GM12878 (cell line): ENCODE results near the gene CARD19. TPM values are rescaled to one million over a fixed set of nuclear protein-coding genes. Genes with fewer than 3 reads are reported as not detected.

Source experiments
- BHLHE40 ChIP-seq, 2 experiments: fragments of 450-650 bp in 1 of 2; IDR thresholded peaks; 2 replicates each; pipeline ENCODE4 v1.6.1; 2011 to 2017; ENCODE audit warnings: low read depth in 2 of 2, borderline replicate concordance in 1 of 2, improper control_type of control experiment in 1 of 2, low read length in 1 of 2, mild to moderate bottlenecking in 1 of 2
- CREM ChIP-seq: IDR thresholded peaks from 2 replicates; pipeline ENCODE4 v1.6.1; 2014; ENCODE audit warnings: antibody characterized with exemption, low read depth
- KLF5 ChIP-seq: fragments of 450-650 bp; IDR thresholded peaks from 2 replicates; pipeline ENCODE4 v1.6.1; 2014; ENCODE audit warnings: mild to moderate bottlenecking; ENCODE audit not compliant: partially characterized antibody
- MEF2B ChIP-seq: fragments of 450-650 bp; IDR thresholded peaks from 2 replicates; pipeline ENCODE4 v1.6.1; 2018; ENCODE audit warnings: mild to moderate bottlenecking, moderate library complexity; ENCODE audit not compliant: partially characterized antibody, poor library complexity, severe bottlenecking
- MTA3 ChIP-seq: IDR thresholded peaks from 2 replicates; pipeline ENCODE4 v1.6.1; 2012; ENCODE audit warnings: low read length, inconsistent platforms, borderline replicate concordance
- NFIC ChIP-seq: IDR thresholded peaks from 2 replicates; pipeline ENCODE4 v1.6.1; 2012; ENCODE audit warnings: low read depth, mild to moderate bottlenecking, inconsistent platforms, low read length, moderate library complexity
- NR2C2 ChIP-seq: IDR thresholded peaks from 2 replicates; pipeline ENCODE4 v1.6.1; 2011; ENCODE audit warnings: borderline replicate concordance, low read depth; ENCODE audit not compliant: control insufficient read depth, insufficient read length
- PAX5 ChIP-seq: IDR thresholded peaks from 2 replicates; pipeline ENCODE4 v1.6.1; 2011; ENCODE audit warnings: low read depth, low read length, borderline replicate concordance
- PML ChIP-seq: IDR thresholded peaks from 2 replicates; pipeline ENCODE4 v1.6.1; 2012; ENCODE audit warnings: low read length, inconsistent platforms
- POLR2AphosphoS5 ChIP-seq: IDR thresholded peaks from 2 replicates; pipeline ENCODE4 v1.6.1; 2011; ENCODE audit warnings: mild to moderate bottlenecking, low read length, inconsistent platforms
- RFX5 ChIP-seq: IDR thresholded peaks from 2 replicates; pipeline ENCODE4 v1.6.1; 2011; ENCODE audit warnings: low read depth, low read length, improper control_type of control experiment
- RUNX3 ChIP-seq: IDR thresholded peaks from 2 replicates; pipeline ENCODE4 v1.6.1; 2012; ENCODE audit warnings: low read length, inconsistent platforms
- SREBF2 ChIP-seq: IDR thresholded peaks from 2 replicates; pipeline ENCODE4 v1.6.1; 2012; ENCODE audit warnings: mild to moderate bottlenecking, low read length
- SUPT20H ChIP-seq: IDR thresholded peaks from 2 replicates; pipeline ENCODE4 v1.6.1; 2011; ENCODE audit warnings: low read depth, mild to moderate bottlenecking, low read length, moderate library complexity, borderline replicate concordance; ENCODE audit not compliant: control insufficient read depth
- TCF7 ChIP-seq: IDR thresholded peaks from 2 replicates; pipeline ENCODE4 v1.6.1; 2014; ENCODE audit warnings: antibody characterized with exemption, borderline replicate concordance
- YY1 ChIP-seq: IDR thresholded peaks from 2 replicates; pipeline ENCODE4 v1.6.1; 2011; ENCODE audit warnings: low read depth, mild to moderate bottlenecking, low read length
- ZNF24 ChIP-seq: fragments of 450-650 bp; IDR thresholded peaks from 2 replicates; pipeline ENCODE4 v1.6.1; 2017; ENCODE audit warnings: antibody characterized with exemption, mild to moderate bottlenecking
- polyA plus RNA-seq, 11 experiments: library from polyadenylated mRNA; depleted of rRNA in 4 of 11; unstranded in 6 of 11; stranded (reverse) in 5 of 11; fragments of >200 nt; fragmentation: Nextera tagmentation in 4 of 11; fragmentation: Illumina TruSeq in 1 of 11; extraction: Ambion mirVana in 4 of 11; extraction: Trizol in 1 of 11; gene quantifications; 1 replicate in 1 of 11; 2 replicates in 10 of 11; pipeline versions ENCODE4 v1.2.1 to v1.2.3, GENCODE V29; 2011 to 2016; ENCODE audit warnings: inconsistent platforms in 2 of 11, missing spikeins in 2 of 11, low read depth in 1 of 11
- total RNA-seq, 4 experiments: library from RNA; depleted of rRNA in 3 of 4; stranded (reverse); fragments of >200 nt in 3 of 4; fragmentation: Illumina TruSeq in 1 of 4; extraction: Trizol in 1 of 4; gene quantifications; 2 replicates each; pipeline versions ENCODE4 v1.2.1 to v1.2.3, GENCODE V29; 2013 to 2021
- TF ChIP-seq, protein P1 (sequence below), 3 experiments: IDR thresholded peaks in 2 of 3; conservative IDR thresholded peaks in 1 of 3; 2 replicates each; pipeline ENCODE4 v1.5.1; 2011; ENCODE audit warnings: low read depth in 3 of 3, low read length in 3 of 3, mild to moderate bottlenecking in 3 of 3, control low read depth in 2 of 3, moderate library complexity in 2 of 3, inconsistent platforms in 1 of 3, mixed read lengths in 1 of 3; ENCODE audit not compliant: control insufficient read depth in 2 of 3, insufficient read depth in 1 of 3; ENCODE audit errors: extremely low read depth in 1 of 3
- TF ChIP-seq, protein P2 (sequence below): IDR thresholded peaks from 2 replicates; pipeline ENCODE4 v1.6.1; 2011; ENCODE audit warnings: borderline replicate concordance, low read depth, mild to moderate bottlenecking, moderate library complexity, mixed read lengths, low read length; ENCODE audit not compliant: insufficient read depth; ENCODE audit errors: extremely low read length
- TF ChIP-seq, protein P3 (sequence below): IDR thresholded peaks from 2 replicates; pipeline ENCODE4 v1.6.1; 2012; ENCODE audit warnings: low read depth, low read length, improper control_type of control experiment
- TF ChIP-seq, protein P4 (sequence below): fragments of 450-650 bp; IDR thresholded peaks from 2 replicates; pipeline ENCODE4 v1.6.1; 2017; ENCODE audit warnings: mild to moderate bottlenecking, moderate library complexity

The CARD19 gene
- total and polyA plus RNA-seq, 10 of the 15 experiments (the other 5 are each of a cell fraction or from before 2014, with no cell fraction given): 0.61 to 41.6 (median 19.9) TPM

DNA sequence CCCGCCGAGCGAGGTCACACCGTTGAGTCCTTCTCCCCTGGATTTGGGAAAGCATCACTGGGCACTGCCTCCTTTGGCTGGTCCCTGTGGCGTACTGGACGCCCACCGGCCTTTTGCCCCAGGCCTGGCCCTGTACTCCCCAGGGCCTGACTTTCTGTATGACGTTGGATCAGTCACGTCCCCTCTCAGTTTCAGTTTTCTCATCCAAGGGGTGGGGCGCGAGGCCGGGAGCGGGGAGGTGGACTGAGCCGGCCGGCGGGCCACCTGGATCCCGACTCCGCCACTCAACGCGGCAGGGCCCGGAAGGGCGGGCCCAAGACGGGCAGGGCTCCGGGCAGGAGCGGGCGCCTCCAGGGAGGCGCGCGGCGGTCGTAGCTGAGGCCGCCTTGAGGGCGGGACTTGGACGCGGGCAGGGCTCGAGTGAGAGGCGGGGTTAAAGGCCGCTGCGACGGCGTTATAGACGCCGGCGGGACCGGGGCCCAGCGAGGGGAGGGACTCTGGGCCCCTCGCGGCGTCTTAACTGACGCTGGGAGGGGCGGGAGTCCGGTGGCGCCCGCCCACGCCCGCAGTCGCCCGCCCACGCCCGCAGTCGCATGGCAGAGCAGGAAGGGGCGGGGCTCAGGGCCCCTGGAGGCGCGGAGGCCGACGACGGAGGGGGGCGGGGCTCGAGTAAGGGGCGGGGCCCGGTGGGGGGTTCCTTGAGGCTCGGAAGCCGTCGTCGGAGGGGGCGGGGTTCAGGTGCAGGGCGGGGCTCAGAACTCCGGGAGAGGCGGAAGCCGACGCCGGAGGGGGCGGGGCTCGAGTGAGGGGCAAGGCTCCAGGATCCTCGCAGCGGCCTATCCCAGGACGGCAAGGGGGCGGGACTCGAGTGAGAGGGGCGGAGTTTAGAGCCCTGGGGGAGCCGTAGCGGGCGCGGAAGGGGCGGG is 549 bp upstream of the CARD19 start (continued):
- TF ChIP-seq, protein P1, sequence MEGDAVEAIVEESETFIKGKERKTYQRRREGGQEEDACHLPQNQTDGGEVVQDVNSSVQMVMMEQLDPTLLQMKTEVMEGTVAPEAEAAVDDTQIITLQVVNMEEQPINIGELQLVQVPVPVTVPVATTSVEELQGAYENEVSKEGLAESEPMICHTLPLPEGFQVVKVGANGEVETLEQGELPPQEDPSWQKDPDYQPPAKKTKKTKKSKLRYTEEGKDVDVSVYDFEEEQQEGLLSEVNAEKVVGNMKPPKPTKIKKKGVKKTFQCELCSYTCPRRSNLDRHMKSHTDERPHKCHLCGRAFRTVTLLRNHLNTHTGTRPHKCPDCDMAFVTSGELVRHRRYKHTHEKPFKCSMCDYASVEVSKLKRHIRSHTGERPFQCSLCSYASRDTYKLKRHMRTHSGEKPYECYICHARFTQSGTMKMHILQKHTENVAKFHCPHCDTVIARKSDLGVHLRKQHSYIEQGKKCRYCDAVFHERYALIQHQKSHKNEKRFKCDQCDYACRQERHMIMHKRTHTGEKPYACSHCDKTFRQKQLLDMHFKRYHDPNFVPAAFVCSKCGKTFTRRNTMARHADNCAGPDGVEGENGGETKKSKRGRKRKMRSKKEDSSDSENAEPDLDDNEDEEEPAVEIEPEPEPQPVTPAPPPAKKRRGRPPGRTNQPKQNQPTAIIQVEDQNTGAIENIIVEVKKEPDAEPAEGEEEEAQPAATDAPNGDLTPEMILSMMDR (IDR thresholded peaks at IDR 0.05 in 2 of 3, conservative IDR thresholded peaks at IDR 0.05 in 1 of 3; ENCODE audit: control insufficient read depth in 2 of 3, extremely low read depth in 1 of 3, insufficient read depth in 1 of 3, low read depth in 3 of 3, low read length in 3 of 3): no peak
- TF ChIP-seq, protein P2, sequence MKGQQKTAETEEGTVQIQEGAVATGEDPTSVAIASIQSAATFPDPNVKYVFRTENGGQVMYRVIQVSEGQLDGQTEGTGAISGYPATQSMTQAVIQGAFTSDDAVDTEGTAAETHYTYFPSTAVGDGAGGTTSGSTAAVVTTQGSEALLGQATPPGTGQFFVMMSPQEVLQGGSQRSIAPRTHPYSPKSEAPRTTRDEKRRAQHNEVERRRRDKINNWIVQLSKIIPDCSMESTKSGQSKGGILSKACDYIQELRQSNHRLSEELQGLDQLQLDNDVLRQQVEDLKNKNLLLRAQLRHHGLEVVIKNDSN: no peak
- TF ChIP-seq NFIC (no peak), RFX5 (no peak), SREBF2 (no peak), PML (no peak), TCF7 (no peak), POLR2AphosphoS5 (peak; percentile 82), RUNX3 (no peak), MEF2B (peak; percentile 58), KLF5 (peak; percentile 34), MTA3 (no peak), CREM (no peak), PAX5 (0 out of 2 replicates have a peak, but pooled peaks have one; percentile 6), NR2C2 (no peak), BHLHE40 (IDR thresholded peaks at IDR 0.05; ENCODE audit: borderline replicate concordance in 1 of 2, low read depth in 2 of 2, low read length in 1 of 2) (peak in 1 of 2 experiments; percentile 68; a peak in 2 of 4 replicates), YY1 (0 out of 2 replicates have a peak, but pooled peaks have one; percentile 26), SUPT20H (no peak), ZNF24 (no peak)
- TF ChIP-seq, protein P3, sequence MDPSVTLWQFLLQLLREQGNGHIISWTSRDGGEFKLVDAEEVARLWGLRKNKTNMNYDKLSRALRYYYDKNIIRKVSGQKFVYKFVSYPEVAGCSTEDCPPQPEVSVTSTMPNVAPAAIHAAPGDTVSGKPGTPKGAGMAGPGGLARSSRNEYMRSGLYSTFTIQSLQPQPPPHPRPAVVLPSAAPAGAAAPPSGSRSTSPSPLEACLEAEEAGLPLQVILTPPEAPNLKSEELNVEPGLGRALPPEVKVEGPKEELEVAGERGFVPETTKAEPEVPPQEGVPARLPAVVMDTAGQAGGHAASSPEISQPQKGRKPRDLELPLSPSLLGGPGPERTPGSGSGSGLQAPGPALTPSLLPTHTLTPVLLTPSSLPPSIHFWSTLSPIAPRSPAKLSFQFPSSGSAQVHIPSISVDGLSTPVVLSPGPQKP: 0 out of 2 replicates have a peak, but pooled peaks have one; percentile 48
- TF ChIP-seq, protein P4, sequence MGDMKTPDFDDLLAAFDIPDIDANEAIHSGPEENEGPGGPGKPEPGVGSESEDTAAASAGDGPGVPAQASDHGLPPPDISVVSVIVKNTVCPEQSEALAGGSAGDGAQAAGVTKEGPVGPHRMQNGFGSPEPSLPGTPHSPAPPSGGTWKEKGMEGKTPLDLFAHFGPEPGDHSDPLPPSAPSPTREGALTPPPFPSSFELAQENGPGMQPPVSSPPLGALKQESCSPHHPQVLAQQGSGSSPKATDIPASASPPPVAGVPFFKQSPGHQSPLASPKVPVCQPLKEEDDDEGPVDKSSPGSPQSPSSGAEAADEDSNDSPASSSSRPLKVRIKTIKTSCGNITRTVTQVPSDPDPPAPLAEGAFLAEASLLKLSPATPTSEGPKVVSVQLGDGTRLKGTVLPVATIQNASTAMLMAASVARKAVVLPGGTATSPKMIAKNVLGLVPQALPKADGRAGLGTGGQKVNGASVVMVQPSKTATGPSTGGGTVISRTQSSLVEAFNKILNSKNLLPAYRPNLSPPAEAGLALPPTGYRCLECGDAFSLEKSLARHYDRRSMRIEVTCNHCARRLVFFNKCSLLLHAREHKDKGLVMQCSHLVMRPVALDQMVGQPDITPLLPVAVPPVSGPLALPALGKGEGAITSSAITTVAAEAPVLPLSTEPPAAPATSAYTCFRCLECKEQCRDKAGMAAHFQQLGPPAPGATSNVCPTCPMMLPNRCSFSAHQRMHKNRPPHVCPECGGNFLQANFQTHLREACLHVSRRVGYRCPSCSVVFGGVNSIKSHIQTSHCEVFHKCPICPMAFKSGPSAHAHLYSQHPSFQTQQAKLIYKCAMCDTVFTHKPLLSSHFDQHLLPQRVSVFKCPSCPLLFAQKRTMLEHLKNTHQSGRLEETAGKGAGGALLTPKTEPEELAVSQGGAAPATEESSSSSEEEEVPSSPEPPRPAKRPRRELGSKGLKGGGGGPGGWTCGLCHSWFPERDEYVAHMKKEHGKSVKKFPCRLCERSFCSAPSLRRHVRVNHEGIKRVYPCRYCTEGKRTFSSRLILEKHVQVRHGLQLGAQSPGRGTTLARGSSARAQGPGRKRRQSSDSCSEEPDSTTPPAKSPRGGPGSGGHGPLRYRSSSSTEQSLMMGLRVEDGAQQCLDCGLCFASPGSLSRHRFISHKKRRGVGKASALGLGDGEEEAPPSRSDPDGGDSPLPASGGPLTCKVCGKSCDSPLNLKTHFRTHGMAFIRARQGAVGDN: peak; percentile 38; the same call in 1 of the 2 replicates
